ENCODE measurements around the gene LMO1.

Gene LMO1

DNA sequence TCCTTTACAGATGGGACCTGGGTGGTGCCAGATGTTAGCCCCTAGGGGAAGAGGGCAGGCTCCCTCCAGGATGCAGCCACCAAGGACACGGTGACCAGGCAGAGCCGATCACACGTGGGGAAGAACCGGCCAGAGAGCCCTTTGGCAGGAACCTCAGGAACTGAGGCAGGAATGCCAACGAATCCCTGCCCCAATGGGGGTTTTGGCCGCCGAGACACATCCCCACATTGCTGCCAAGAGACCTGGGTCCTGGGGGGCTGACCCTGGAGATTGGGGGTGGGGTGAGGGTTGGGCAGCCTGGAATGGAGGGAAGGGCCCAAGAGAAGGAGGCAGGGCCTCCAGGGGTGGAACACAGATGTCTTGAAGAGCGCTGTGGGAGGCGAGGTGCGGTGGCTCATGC is 28.7 kb upstream of the LMO1 start:
- Mint-ChIP-seq H3K4me1 (ENCODE audit: low read depth) (no peaks in the 10 kb centered on the region), H3K9me3 (no peaks in the 10 kb centered on the region), H3K27me3 (ENCODE audit: low read depth) (no peaks in the 10 kb centered on the region), H3K27ac (no peak overlapping the region), H3K36me3 (ENCODE audit: low read depth) (no peaks in the 10 kb centered on the region), H3K4me3 (no peak overlapping the region)

DNA sequence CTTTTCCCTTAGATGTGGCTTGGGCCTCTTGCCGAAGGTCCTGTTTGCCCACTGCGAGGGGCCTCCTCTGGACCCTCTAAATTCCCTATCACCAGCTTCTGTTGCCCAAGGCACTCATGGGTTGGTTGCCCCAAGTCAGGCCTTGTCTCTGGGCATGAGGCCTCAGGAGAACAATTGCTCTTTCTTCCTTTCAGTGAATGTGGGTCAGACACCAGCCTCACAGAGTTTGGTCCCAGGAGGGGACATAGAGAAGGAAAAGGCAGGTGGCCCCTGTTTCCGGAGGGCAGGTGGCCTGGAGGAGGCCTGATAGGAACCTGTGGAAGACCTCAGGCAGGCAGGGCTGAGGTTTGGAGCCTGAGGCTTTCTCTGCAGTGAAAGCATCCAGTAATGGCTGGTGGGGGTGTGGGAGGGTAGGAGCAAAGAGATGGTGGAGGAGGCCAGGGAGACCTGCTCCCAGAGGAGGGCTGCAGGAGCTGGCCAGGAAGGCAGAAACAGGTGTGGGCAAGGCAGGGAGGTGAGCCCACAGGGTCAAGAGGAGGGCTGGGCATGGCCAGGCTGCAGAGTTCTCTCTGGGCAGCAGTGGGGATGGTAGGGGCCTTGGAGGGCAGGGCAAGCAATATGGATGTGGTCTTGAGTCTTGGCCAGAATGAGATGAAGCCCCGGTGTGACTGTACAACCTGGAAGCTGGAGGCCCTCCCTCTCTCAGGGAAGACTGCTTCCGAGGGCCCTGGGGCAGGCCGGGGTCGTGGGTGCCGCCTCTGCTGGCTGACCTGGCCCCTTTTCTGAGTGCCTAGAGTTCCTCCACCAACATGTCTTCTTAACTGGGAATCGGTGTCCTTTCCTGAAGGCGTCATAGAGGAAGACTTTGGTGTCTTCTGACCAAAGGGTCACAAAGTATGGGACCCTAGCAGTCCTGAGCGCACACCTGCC is 28.0 kb upstream of the LMO1 start:
- H3K4me3 Mint-ChIP-seq = no peak overlapping the region
- H3K9me3 Mint-ChIP-seq = no peaks in the 10 kb centered on the region
- no peaks in the 10 kb centered on the region for H3K36me3 Mint-ChIP-seq (ENCODE audit: low read depth)
- H3K27ac Mint-ChIP-seq = no peak overlapping the region
- no peaks in the 10 kb centered on the region for H3K27me3 Mint-ChIP-seq (ENCODE audit: low read depth)
- no peaks in the 10 kb centered on the region for H3K4me1 Mint-ChIP-seq (ENCODE audit: low read depth)

GRCh38 chr11:8290081-8290810 is 26.6 kb upstream of the LMO1 start:
- Mint-ChIP-seq H3K4me3 (no peak overlapping the region), H3K9me3 (no peaks in the 10 kb centered on the region), H3K4me1 (ENCODE audit: low read depth) (no peaks in the 10 kb centered on the region), H3K27ac (no peak overlapping the region), H3K36me3 (ENCODE audit: low read depth) (no peaks in the 10 kb centered on the region), H3K27me3 (ENCODE audit: low read depth) (no peaks in the 10 kb centered on the region)

GRCh38 chr11:8289492-8289918 is 25.8 kb upstream of the LMO1 start:
- Mint-ChIP-seq H3K27me3 (ENCODE audit: low read depth) (peaks cover 5% of the 10 kb centered on the region), H3K4me1 (ENCODE audit: low read depth) (no peaks in the 10 kb centered on the region), H3K36me3 (ENCODE audit: low read depth) (no peaks in the 10 kb centered on the region), H3K9me3 (no peaks in the 10 kb centered on the region), H3K4me3 (no peak overlapping the region), H3K27ac (no peak overlapping the region)

DNA sequence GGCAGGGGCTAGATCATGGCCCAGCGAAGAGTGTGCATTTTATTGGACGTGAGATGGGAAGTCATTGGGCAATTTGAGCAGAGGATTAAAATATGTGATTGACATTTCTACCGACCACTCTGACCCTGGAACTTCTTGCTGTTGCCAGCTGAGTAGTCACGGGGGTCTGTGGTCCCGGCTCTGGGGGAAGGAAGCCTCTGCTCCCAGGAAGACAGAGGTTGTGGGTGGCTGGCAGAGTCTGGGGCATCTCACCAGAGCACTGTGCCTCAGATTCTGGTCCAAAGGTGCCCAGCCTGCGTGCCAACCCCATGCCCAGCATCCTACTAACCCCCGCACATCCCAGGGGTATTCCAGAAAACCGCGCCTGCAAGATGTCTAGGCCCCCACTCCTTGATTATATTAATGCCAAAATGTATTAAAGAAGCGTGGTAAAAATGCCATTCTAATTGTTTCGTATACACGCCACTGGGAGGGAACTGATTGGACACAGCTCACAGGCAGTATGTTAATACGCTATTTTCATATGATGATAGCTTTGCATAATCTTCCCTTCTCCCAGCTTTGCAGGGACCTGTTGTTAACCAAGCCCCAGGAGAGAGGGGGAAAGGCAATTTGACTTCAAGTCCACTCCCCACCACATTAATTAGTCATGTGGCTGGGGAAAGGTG is 25.3 kb upstream of the LMO1 start:
- H3K4me1 Mint-ChIP-seq (ENCODE audit: low read depth) = no peaks in the 10 kb centered on the region
- H3K27ac Mint-ChIP-seq = no peak overlapping the region
- no peaks in the 10 kb centered on the region for H3K9me3 Mint-ChIP-seq
- H3K27me3 Mint-ChIP-seq (ENCODE audit: low read depth) = peaks cover 5% of the 10 kb centered on the region
- H3K36me3 Mint-ChIP-seq (ENCODE audit: low read depth) = no peaks in the 10 kb centered on the region
- H3K4me3 Mint-ChIP-seq = no peak overlapping the region

- Mint-ChIP-seq H3K36me3 (ENCODE audit: low read depth) (no peaks in the 10 kb centered on the region), H3K4me1 (ENCODE audit: low read depth) (no peaks in the 10 kb centered on the region), H3K4me3 (no peak overlapping the region), H3K27me3 (ENCODE audit: low read depth) (peaks cover 5% of the 10 kb centered on the region), H3K27ac (no peak overlapping the region), H3K9me3 (no peaks in the 10 kb centered on the region)
These were observed 24.6 kb upstream of the LMO1 start for GRCh38 chr11:8288166-8288772.

DNA sequence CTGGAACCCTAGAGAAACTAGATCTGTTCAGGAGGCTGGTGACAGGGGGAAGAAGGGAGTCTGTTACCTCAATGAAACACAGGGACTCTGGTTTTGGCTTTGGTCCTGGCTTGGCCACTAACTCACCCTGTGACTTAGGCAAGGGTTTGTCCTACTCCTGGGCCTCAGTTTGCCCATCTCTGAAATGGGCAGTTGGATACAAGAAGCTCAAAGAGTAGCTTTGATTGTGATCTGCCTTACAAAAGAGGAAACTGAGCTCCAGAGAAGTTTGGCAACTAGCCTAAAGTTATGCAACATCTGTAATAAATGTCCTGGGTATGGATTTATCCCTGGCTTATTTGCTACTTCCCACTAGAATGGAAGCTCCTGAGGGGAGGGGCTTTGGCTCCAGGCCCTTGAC is 24.0 kb upstream of the LMO1 start:
- H3K9me3 Mint-ChIP-seq = no peaks in the 10 kb centered on the region
- H3K27ac Mint-ChIP-seq = no peak overlapping the region
- peaks cover 5% of the 10 kb centered on the region for H3K27me3 Mint-ChIP-seq (ENCODE audit: low read depth)
- no peak overlapping the region for H3K4me3 Mint-ChIP-seq
- H3K36me3 Mint-ChIP-seq (ENCODE audit: low read depth) = no peaks in the 10 kb centered on the region
- H3K4me1 Mint-ChIP-seq (ENCODE audit: low read depth) = no peaks in the 10 kb centered on the region

GRCh38 chr11:8287297-8287696 is 23.6 kb upstream of the LMO1 start:
- Mint-ChIP-seq H3K27me3 (ENCODE audit: low read depth) (peaks cover 5% of the 10 kb centered on the region), H3K4me3 (no peak overlapping the region), H3K4me1 (ENCODE audit: low read depth) (no peaks in the 10 kb centered on the region), H3K27ac (no peak overlapping the region), H3K9me3 (no peaks in the 10 kb centered on the region), H3K36me3 (ENCODE audit: low read depth) (no peaks in the 10 kb centered on the region)

GRCh38 chr11:8286886-8287285 is 23.2 kb upstream of the LMO1 start:
- no peak overlapping the region for H3K4me3 Mint-ChIP-seq
- H3K4me1 Mint-ChIP-seq (ENCODE audit: low read depth) = no peaks in the 10 kb centered on the region
- H3K9me3 Mint-ChIP-seq = no peaks in the 10 kb centered on the region
- peaks cover 5% of the 10 kb centered on the region for H3K27me3 Mint-ChIP-seq (ENCODE audit: low read depth)
- H3K36me3 Mint-ChIP-seq (ENCODE audit: low read depth) = no peaks in the 10 kb centered on the region
- no peak overlapping the region for H3K27ac Mint-ChIP-seq

DNA sequence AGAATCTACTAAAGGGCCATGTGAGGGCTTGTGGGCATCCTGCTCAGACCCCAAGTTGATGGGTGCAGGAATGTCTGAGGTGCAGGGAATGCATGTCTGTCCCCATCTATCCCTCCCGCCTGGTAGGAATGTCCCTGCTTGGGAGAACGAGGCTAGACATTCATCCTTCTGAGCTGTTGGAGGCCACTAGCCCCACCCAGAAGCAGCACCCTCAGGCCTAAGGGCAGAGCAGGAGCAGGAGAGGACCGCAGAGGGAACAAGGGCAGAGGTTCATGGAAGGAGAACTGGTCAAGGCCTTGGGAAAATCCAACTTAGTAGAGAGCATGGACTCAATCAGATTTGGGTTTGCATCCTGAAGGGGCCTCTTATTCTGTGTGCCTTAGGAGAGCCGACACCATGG is 22.1 kb upstream of the LMO1 start:
- Mint-ChIP-seq H3K27me3 (ENCODE audit: low read depth) (peaks cover 5% of the 10 kb centered on the region), H3K4me1 (ENCODE audit: low read depth) (no peaks in the 10 kb centered on the region), H3K27ac (no peak overlapping the region), H3K36me3 (ENCODE audit: low read depth) (no peaks in the 10 kb centered on the region), H3K9me3 (no peaks in the 10 kb centered on the region), H3K4me3 (no peak overlapping the region)

- no peak overlapping the region for H3K4me3 Mint-ChIP-seq
- H3K36me3 Mint-ChIP-seq (ENCODE audit: low read depth) = no peaks in the 10 kb centered on the region
- H3K27ac Mint-ChIP-seq = no peak overlapping the region
- no peaks in the 10 kb centered on the region for H3K9me3 Mint-ChIP-seq
- H3K27me3 Mint-ChIP-seq (ENCODE audit: low read depth) = peaks cover 6% of the 10 kb centered on the region
- H3K4me1 Mint-ChIP-seq (ENCODE audit: low read depth) = no peaks in the 10 kb centered on the region
These were observed 21.6 kb upstream of the LMO1 start for GRCh38 chr11:8285228-8285627.

DNA sequence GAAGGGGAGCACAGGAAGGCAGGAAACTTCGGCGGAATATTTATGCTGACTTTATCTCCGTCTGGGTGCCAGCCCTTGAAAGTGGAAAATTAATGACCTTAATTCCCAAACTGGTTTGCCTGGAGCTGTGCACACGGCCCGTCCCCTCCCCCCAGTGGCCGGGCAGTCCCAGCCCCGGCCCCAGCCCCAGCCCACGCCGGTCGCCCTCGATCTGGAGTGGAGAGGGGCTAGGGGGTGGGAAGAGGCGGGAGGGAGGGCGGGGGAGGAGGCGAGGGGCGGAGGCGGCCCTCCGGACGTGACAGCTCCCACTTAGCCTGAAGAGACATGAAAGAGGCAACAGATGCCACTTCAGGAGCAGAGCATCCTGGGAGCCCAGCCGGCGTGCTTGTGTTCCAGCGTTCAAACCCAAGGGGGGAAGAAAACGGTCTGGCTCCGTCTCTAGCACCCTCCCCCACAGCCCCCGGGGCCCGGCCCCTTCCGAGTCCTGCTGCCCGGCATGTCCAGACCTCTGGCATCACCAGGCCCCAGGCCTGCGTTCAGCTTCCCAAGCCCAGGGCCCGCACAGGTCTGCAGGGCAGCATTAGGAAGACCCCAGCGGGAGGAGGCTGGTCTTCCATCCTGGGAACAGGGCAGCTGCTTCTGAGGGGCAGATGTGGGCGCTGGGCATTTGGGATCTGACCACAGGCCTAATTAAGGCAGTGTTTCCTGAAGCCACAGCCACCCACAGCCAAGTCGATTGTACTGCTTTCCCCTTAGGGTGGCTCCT is 20.0 kb upstream of the LMO1 start:
- H3K9me3 Mint-ChIP-seq = no peaks in the 10 kb centered on the region
- no peak overlapping the region for H3K4me3 Mint-ChIP-seq
- no peak overlapping the region for H3K27ac Mint-ChIP-seq
- H3K27me3 Mint-ChIP-seq (ENCODE audit: low read depth) = peaks cover 8% of the 10 kb centered on the region
- no peaks in the 10 kb centered on the region for H3K36me3 Mint-ChIP-seq (ENCODE audit: low read depth)
- H3K4me1 Mint-ChIP-seq (ENCODE audit: low read depth) = no peaks in the 10 kb centered on the region

GRCh38 chr11:8283100-8283464 is 19.4 kb upstream of the LMO1 start:
- Mint-ChIP-seq H3K4me1 (ENCODE audit: low read depth) (no peaks in the 10 kb centered on the region), H3K27ac (no peak overlapping the region), H3K9me3 (no peaks in the 10 kb centered on the region), H3K4me3 (no peak overlapping the region), H3K36me3 (ENCODE audit: low read depth) (no peaks in the 10 kb centered on the region), H3K27me3 (ENCODE audit: low read depth) (peaks cover 8% of the 10 kb centered on the region)

- Mint-ChIP-seq H3K9me3 (no peaks in the 10 kb centered on the region), H3K36me3 (ENCODE audit: low read depth) (no peaks in the 10 kb centered on the region), H3K4me3 (no peak overlapping the region), H3K27me3 (ENCODE audit: low read depth) (peaks cover 8% of the 10 kb centered on the region), H3K4me1 (ENCODE audit: low read depth) (no peaks in the 10 kb centered on the region), H3K27ac (no peak overlapping the region)
These were observed 19.0 kb upstream of the LMO1 start for GRCh38 chr11:8282631-8283030.
